Heart left ventricle (tissue), 16 donors: Measurements from ENCODE around the gene PARD3. TPM values are rescaled to one million over a fixed set of nuclear protein-coding genes. Genes with fewer than 3 reads are reported as not detected.
"Not testable (repeated sequence)": the region's sequence is repeated elsewhere in the genome, so short reads cannot be mapped to it uniquely, and the experiment has no call there.

ENCODE experiments used
- ATAC-seq, 4 donors: fragments of 200-7000 bp; cut with Tn5 transposase; one replicate each; pipeline ENCODE4 v1.9.1; 2020 to 2022; ENCODE audit warnings: moderate library complexity in 4 of 4, mild to moderate bottlenecking in 3 of 4, moderate number of reproducible peaks in 1 of 4
- DNase-seq, 5 donors: peaks; one replicate each; pipeline ENCODE4 v3.0.0-alpha.2; 2020
- H3K27ac ChIP-seq, 12 donors: fragments of 200-600 bp; sonication (generic) in 4 of 12; one replicate each; pipeline versions ENCODE4 v1.5.0 to v1.8.0; 2016 to 2022; ENCODE audit warnings: mild to moderate bottlenecking in 2 of 12
- H3K27me3 ChIP-seq, 9 donors: fragments of 200-600 bp; sonication (generic) in 2 of 9; one replicate each; pipeline versions ENCODE4 v1.5.1 to v1.8.0; 2016 to 2022; ENCODE audit warnings: mild to moderate bottlenecking in 3 of 9
- H3K36me3 ChIP-seq, 9 donors: fragments of 200-600 bp; sonication (generic) in 2 of 9; one replicate each; pipeline versions ENCODE4 v1.5.0 to v1.8.0; 2018 to 2022; ENCODE audit warnings: mild to moderate bottlenecking in 2 of 9
- H3K4me1 ChIP-seq, 12 donors: fragments of 200-600 bp; sonication (generic) in 4 of 12; one replicate each; pipeline versions ENCODE4 v1.5.0 to v1.8.0; 2016 to 2022; ENCODE audit warnings: mild to moderate bottlenecking in 3 of 12
- H3K4me3 ChIP-seq, 12 donors: fragments of 200-600 bp; sonication (generic) in 4 of 12; one replicate each; pipeline versions ENCODE4 v1.5.0 to v1.8.0; 2017 to 2022; ENCODE audit warnings: mild to moderate bottlenecking in 9 of 12, moderate library complexity in 4 of 12
- H3K9me3 ChIP-seq, 12 donors: fragments of 200-600 bp; sonication (generic) in 4 of 12; one replicate each; pipeline versions ENCODE4 v1.5.0 to v1.8.0; 2016 to 2022; ENCODE audit warnings: mild to moderate bottlenecking in 1 of 12
- POLR2A ChIP-seq, 2 donors: fragments of 450-650 bp; IDR thresholded peaks; one replicate each; pipeline ENCODE4 v1.6.1; 2017; ENCODE audit warnings: antibody characterized with exemption in 2 of 2, mild to moderate bottlenecking in 2 of 2, moderate library complexity in 2 of 2
- WGBS, 4 donors: extraction: QIAGEN DNeasy Blood & Tissue Kit in 2 of 4; methylation state at CpG; one replicate each; pipeline versions ENCODE4 v1.1.5 to v1.1.7; 2013 to 2018; 5-methylcytosine and 5-hydroxymethylcytosine counted together
- intact Hi-C, 10 donors: fragments of 100-400 bp; cut with DNase I; formaldehyde crosslinking; loops; one replicate each; pipeline versions ENCODE4 v1.11.1 to v1.14.2; 2022
- polyA plus RNA-seq, 2 donors: library from polyadenylated mRNA; stranded (reverse); fragments of 200-250 nt; gene quantifications; one replicate each; pipeline ENCODE4 v1.2.3, GENCODE V29; 2013
- total RNA-seq, 9 donors: library from RNA; depleted of rRNA in 2 of 9; stranded (reverse); fragments of >200 nt in 2 of 9; fragmentation: NEBNext Ultra II Directional in 3 of 9; extraction: Animal tissue kit (Norgen Biotek cat#: 25700) in 3 of 9; gene quantifications; one replicate each; pipeline versions ENCODE4 v1.1.0 to v1.2.4, GENCODE V29; 2016 to 2023
- TF ChIP-seq, protein P1 (sequence below), 12 donors: fragments of 200-600 bp; sonication (generic) in 4 of 12; IDR thresholded peaks; one replicate each; pipeline versions ENCODE4 v1.5.0 to v1.8.0; 2018 to 2022; ENCODE audit warnings: antibody characterized with exemption in 12 of 12, mild to moderate bottlenecking in 5 of 12
- donor health status: ischemic (EF 13 %, LVEDD 7.1; RV severe dilation, severe dysfunction).
- donor health status: healthy with polysubstance abuse.
- donor health status: DM: no; HTN: yes; CAD: no.
- donor health status: DM: no; HTN: no; CAD: no.
- donor health status: ischemic (EF 25% LVEDD 6.9; RV normal size, moderate dysfunction).
- donor health status: ischemic (EF 25% LVEDD 5.7; RV mildly dilated, moderate dysfunction).
- donor health status: healthy.
- donor health status: DM: yes; HTN: yes; CAD: no.
- donor health status: ischemic (EF 35%, LVEDD 5.7; RV mildly dilated, moderate dysfunction).
- donor health status: nonischemic (EF 11% LVEDD 7.7; RV severe dilation, severe dysfunction).
- donor health status: DM: yes; HTN: yes; CAD: no.
- donor health status: PGD.
- donor health status: ischemic (EF 29% LVEDD 5.4; RV normal size, mild dysfunction).
- donor health status: nonischemic (EF 23%, LVEDD 6.1; RV moderate dilation, normal function).

PARD3 gene
- total and polyA plus RNA-seq, 11 donors: 24.8 to 69.7 (median 33.1) TPM

DNA sequence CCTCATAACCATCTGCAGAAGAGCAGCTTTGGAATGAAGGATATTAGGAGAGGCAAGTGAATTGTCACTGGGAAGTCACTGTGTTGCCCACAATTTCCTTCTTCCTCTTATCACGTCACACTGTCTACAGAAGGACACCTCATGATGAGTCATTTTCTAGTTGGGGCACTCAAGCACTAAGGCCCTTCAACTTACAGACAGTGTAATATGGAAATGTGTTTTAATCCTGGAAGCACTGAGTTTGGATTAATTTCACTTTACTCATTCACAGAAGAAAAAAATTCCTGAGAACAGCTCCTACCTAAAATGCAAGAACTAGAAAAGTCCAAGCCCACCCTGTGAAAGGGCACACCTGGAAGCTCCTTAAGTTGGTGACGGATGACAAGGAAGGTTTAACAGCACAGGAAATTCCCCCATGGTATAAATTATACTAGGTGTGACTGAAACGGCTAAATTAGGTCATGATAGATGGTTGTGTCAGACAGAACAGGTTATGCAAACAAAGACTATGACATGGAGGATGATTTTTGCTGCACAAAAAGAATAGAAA lies 56.6 kb downstream of the PARD3 start:
- H3K27me3 ChIP-seq: no peaks in the 10 kb centered on the region
- no peaks in the 10 kb centered on the region for H3K9me3 ChIP-seq
- no peak overlapping the region for H3K4me3 ChIP-seq
- H3K4me1 ChIP-seq: peaks cover 0 to 60% (median 20%) of the 10 kb centered on the region in 12 donors
- H3K27ac ChIP-seq: no peak overlapping the region
- no peaks in the 10 kb centered on the region for H3K36me3 ChIP-seq
- 70 to 79% (median 73%) methylated on average over 3 of the region's 3 CpGs for WGBS, 4 donors
- intact Hi-C loops: no loop called here
- DNase-seq (no peak), ATAC-seq (peak in 1 of 4 donors; percentile 41)
- TF ChIP-seq POLR2A (IDR thresholded peaks at IDR 0.05): no peak
- TF ChIP-seq, protein P1, sequence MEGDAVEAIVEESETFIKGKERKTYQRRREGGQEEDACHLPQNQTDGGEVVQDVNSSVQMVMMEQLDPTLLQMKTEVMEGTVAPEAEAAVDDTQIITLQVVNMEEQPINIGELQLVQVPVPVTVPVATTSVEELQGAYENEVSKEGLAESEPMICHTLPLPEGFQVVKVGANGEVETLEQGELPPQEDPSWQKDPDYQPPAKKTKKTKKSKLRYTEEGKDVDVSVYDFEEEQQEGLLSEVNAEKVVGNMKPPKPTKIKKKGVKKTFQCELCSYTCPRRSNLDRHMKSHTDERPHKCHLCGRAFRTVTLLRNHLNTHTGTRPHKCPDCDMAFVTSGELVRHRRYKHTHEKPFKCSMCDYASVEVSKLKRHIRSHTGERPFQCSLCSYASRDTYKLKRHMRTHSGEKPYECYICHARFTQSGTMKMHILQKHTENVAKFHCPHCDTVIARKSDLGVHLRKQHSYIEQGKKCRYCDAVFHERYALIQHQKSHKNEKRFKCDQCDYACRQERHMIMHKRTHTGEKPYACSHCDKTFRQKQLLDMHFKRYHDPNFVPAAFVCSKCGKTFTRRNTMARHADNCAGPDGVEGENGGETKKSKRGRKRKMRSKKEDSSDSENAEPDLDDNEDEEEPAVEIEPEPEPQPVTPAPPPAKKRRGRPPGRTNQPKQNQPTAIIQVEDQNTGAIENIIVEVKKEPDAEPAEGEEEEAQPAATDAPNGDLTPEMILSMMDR (IDR thresholded peaks at IDR 0.05): no peak

GRCh38 chr10:34757933-34758332 lies 57.2 kb downstream of the PARD3 start:
- Histone ChIP-seq H3K36me3 (no peaks in the 10 kb centered on the region), H3K4me3 (no peak overlapping the region), H3K27me3 (no peaks in the 10 kb centered on the region), H3K9me3 (no peaks in the 10 kb centered on the region), H3K4me1 (peaks cover 0 to 60% (median 22%) of the 10 kb centered on the region in 12 donors), H3K27ac (no peak overlapping the region)
- DNase-seq (no peak), ATAC-seq (no peak)
- intact Hi-C loops: no loop called here
- TF ChIP-seq, protein P1 (IDR thresholded peaks at IDR 0.05): no peak
- no peak for TF ChIP-seq POLR2A (IDR thresholded peaks at IDR 0.05)

- H3K4me1 ChIP-seq: peaks cover 0 to 62% (median 24%) of the 10 kb centered on the region in 12 donors
- ATAC-seq, intact Hi-C loops, DNase-seq, H3K27ac ChIP-seq, H3K9me3 ChIP-seq, H3K36me3 ChIP-seq, H3K4me3 ChIP-seq, H3K27me3 ChIP-seq: not testable (repeated sequence)
- 87 to 97% (median 93%) methylated on average over 4 of the region's 4 CpGs for WGBS, 4 donors
Measured at GRCh38 chr10:34757181-34757580, 57.9 kb downstream of the PARD3 start.

GRCh38 chr10:34756584-34756983 lies 58.5 kb downstream of the PARD3 start:
- Histone ChIP-seq H3K27me3 (no peaks in the 10 kb centered on the region), H3K27ac (no peak overlapping the region), H3K4me1 (peaks cover 0 to 61% (median 24%) of the 10 kb centered on the region in 12 donors), H3K9me3 (no peaks in the 10 kb centered on the region), H3K4me3 (no peak overlapping the region), H3K36me3 (no peaks in the 10 kb centered on the region)
- intact Hi-C loops: no loop called here
- TF ChIP-seq, protein P1 (IDR thresholded peaks at IDR 0.05): no peak
- TF ChIP-seq POLR2A (IDR thresholded peaks at IDR 0.05): no peak
- no peak for DNase-seq
- 93 to 95% (median 94%) methylated on average over 3 of the region's 3 CpGs for WGBS, 4 donors
- no peak for ATAC-seq
